SU-DHL-6 (cell line): ENCODE results near the gene INO80.
"Not testable (repeated sequence)": the region's sequence is repeated elsewhere in the genome, so short reads cannot be mapped to it uniquely, and the experiment has no call there.

Source experiments
- CTCF ChIP-seq: fragments of 200-600 bp; sonication (generic); IDR thresholded peaks from one replicate; pipeline ENCODE4 v1.5.1; 2017; ENCODE audit warnings: antibody characterized with exemption, mild to moderate bottlenecking, low read length, moderate library complexity; ENCODE audit not compliant: insufficient read depth, poor library complexity, severe bottlenecking
- EZH2phosphoT487 ChIP-seq: fragments of 200-600 bp; sonication (generic), shearing (Covaris generic); conservative IDR thresholded peaks from 2 replicates; pipeline ENCODE4 v1.6.1; 2018; ENCODE audit warnings: mild to moderate bottlenecking, antibody characterized with exemption, low read length, moderate library complexity, mixed read lengths

DNA sequence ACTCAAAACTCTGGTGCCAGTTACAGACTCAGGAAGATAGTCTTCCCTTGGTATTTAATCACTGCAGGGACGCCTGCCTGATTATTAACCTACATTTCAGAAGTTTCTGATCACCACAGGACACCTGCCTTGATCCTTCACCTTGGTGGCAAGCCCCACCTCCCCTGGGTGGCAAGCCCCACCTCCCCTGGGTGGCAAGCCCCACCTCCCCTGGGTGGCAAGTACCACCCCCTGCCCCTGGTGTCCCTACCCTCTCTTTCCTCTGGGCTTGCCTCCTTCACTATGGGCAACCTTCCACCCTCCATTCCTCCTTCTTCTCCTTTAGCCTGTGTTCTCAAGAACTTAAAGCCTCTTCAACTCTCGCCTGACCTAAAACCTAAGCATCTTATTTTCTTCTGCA is 16.0 kb upstream of the INO80 start:
- TF ChIP-seq CTCF, EZH2phosphoT487: not testable (repeated sequence)
